T47D (cell line): ENCODE data around the gene CDC42SE2.
"Not testable (repeated sequence)": the region's sequence is repeated elsewhere in the genome, so short reads cannot be mapped to it uniquely, and the experiment has no call there.

Source experiments
- DNase-seq, 2 experiments: peaks; one replicate each; pipeline versions ENCODE4 v3.0.0 to v3.0.0-alpha.2; 2011 to 2012; ENCODE audit warnings: low read depth in 1 of 2, low spot score in 1 of 2
- JUND ChIP-seq: IDR thresholded peaks from 2 replicates; pipeline ENCODE4 v1.6.1; 2012; ENCODE audit warnings: low read depth
- in situ Hi-C: cut with HindIII; loops from 2 replicates; pipeline ENCODE4 v1.10.0; 2016; ENCODE audit warnings: low sequenced_read_pairs, low pct_unique_long_range_greater_than_20kb

Gene CDC42SE2

DNA sequence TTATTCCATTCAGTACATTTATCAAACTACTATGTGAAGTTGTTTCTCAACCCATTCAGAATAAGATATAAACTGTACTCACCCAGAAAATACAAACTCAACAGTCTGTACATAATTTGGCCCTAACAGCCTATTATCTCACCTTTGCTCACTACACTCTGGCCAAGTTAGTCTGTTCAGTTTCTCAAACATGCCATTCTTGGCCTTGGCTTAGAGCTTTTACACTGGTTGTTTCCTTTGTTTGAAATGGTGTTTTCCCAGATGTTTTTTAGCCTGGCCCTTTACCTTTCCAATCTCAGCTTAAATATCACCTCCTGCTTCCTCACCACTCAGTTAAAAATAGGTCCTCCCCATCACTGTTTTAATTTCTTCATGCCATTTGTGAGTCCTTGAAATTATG is 13.6 kb downstream of the CDC42SE2 start:
- DNase-seq = no peak
- no peak for TF ChIP-seq JUND
- in situ Hi-C loops = no loop called here

DNA sequence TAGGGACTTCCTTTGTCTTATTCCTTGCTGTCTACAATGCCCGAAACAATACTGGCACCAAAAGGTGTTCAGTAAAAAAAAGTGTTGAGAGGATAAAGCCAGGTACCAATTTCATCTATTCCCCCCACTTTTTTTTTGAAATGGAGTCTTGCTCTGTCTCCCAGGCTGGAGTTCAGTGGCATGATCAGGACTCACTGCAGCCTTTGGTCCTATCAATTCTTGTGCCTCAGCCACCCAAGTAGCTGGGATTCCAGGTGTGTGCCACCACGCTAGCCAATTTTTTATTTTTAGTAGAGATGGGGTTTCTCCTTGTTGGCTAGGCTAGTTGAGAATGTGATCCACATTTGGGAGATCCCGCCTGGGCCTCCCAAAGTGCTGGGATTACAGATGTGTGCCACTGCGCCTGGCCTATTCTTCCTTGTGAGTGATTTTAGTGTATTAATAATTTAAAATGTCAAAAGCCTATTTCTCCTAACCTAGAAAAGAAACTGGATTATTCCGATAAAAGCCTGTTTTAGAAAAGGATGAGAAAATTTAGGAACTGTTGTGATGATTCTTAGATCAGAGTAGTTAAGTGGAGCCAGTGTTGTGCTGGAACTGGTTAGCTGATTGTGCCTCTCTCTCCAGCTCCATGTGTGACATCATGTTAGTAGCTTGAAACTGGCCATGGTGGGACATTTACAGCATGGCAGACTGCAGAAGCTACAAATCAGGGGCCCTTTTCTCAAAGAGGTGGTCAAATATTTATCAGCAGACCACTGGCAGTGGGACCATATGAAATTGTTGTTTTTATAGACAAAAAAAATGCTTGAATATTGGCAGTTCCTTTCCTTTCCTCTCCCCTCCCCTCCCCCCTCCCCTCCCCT is 14.3 kb downstream of the CDC42SE2 start:
- in situ Hi-C loops = no loop called here
- DNase-seq = peak in 1 of 2 experiments; percentile 39
- no peak for TF ChIP-seq JUND

GRCh38 chr5:131278741-131279124 is 14.9 kb downstream of the CDC42SE2 start:
- in situ Hi-C loops, DNase-seq: not testable (repeated sequence)

DNA sequence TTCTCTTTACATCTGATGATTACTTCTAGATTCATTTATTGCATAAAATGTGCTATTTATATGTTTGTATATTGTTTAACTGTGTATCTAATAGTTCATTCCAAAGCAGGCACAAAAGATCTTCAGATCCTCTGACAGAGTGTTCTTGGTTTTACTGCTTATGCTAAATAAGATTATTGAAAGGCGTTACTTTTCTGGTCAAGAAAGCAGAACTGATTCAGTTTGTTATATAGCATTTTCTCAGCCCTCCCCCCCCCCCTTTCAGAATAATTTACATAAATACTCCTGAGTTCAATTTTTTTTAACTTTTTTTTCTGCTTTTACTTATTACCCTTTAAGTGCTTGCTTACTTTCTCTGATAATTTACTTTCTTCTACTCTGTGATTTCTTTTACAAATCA is 15.4 kb downstream of the CDC42SE2 start:
- no peak for TF ChIP-seq JUND
- no peak for DNase-seq
- in situ Hi-C loops = no loop called here

GRCh38 chr5:131280417-131280816 is 16.6 kb downstream of the CDC42SE2 start:
- no peak for DNase-seq
- TF ChIP-seq JUND = no peak
- in situ Hi-C loops = no loop called here

DNA sequence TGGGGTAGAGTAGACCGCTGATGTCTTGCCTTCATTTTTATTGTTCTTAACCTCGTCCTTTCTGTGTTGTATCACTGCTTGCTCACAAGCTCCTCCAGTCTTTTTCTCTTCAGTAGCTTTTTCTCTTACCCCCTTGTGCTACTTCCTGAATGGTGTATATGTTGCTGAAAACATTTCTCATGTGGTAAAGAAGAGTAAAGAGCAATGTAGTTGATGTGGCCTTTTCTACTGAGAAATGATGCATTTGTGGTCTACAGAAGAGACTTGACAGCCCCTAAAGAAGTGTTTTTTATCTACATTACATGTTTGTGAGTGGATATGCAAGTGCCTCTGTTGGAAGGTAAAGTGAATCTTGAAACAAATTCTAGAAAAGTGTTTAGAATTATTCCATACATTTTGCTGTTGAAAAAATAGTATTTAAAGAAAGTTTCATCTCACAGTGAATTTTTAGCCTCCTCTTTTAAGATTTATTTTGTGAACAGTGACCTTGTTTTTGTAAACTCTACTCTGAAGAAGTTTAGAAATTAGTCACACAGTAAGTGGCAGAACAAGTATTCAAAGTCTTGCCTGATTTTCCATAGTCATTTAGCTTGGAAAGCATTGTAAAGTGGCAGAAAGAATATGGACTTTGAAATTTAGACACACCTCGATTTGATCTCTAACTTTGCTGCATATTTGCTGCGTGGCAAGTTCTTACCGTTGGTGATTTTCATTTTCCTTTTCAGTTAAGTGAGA is 17.4 kb downstream of the CDC42SE2 start:
- DNase-seq = peak in 1 of 2 experiments; percentile 23
- in situ Hi-C loops = no loop called here

GRCh38 chr5:131281868-131282234 is 18.0 kb downstream of the CDC42SE2 start:
- no peak for TF ChIP-seq JUND
- DNase-seq = no peak
- in situ Hi-C loops = no loop called here

More for the DNA sequence above, 17.4 kb downstream of the CDC42SE2 start:
- no peak for TF ChIP-seq JUND

DNA sequence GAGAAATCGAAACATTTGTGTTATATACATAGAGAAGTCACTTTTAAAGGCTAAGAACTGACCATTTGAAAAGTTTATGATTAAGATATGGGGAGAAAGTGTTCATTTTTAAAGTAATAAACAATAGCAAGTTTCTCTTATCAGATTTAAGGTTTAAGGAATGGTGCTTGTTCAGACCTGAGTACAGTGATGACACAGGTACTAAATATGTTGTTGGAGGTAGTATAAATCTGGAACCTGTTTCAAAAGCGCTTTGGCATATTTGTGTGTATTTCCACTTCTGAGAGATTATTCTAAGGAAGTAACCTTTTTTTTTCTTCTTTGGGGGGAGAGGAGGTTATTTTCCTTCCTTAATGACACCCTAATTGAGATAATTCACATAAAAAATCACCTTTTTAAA is 18.4 kb downstream of the CDC42SE2 start:
- peak; percentile 23 to 45 for DNase-seq
- no peak for TF ChIP-seq JUND
- in situ Hi-C loops = no loop called here

GRCh38 chr5:131285703-131286399 is 22.0 kb downstream of the CDC42SE2 start:
- no peak for TF ChIP-seq JUND
- in situ Hi-C loops = no loop called here
- DNase-seq = no peak

DNA sequence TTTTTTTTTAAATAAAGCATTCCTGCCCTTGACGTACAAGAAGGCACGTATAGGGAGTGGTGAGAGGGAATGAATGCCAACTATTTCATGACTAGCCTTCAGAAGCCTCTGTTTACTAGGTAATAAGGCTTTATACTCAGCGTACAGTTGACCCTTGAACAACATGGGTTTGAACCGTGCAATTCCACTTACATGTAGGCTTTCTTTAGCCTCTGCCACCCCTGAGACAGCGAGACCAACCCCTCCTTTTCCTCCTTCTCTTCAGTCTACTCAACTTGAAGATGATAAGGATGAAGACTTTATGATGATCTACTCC is 22.5 kb downstream of the CDC42SE2 start:
- DNase-seq = no peak
- TF ChIP-seq JUND = no peak
- in situ Hi-C loops = no loop called here

- no peak for TF ChIP-seq JUND
- in situ Hi-C loops = no loop called here
- DNase-seq = no peak
These were observed 24.5 kb downstream of the CDC42SE2 start for GRCh38 chr5:131288328-131288727.

- DNase-seq = no peak
- no peak for TF ChIP-seq JUND
- in situ Hi-C loops = no loop called here
These were observed 25.9 kb downstream of the CDC42SE2 start for GRCh38 chr5:131289738-131290137.

DNA sequence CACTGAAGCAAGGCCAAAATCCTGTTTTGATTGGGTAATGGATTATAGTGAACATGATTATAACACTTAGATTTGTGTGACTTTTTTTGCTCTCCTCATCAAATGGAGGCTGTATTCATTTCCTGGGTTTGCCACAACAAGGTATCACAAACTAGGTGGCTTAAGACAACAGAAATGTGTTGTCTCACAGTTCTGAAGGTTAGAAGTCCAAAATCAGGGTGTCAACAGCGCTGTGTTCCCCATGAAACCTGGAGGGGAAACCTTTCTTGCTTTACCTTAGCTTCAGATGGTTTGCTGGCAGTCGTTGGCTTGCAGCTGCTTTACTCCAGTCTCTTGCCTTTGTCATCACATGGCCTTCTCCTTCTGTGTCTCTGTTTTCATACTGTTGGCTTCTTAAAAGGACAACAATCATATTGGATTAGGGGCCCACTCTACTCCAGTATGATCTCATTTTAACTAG is 32.4 kb downstream of the CDC42SE2 start:
- in situ Hi-C loops = no loop called here
- no peak for TF ChIP-seq JUND

More for the DNA sequence above, 32.4 kb downstream of the CDC42SE2 start:
- DNase-seq = no peak
